Gastrocnemius medialis (tissue), 4 donors: ENCODE measurements around the gene CASS4. TPM values are rescaled to one million over a fixed set of nuclear protein-coding genes. Genes with fewer than 3 reads are reported as not detected.

ENCODE experiments used
- ATAC-seq, 2 donors: fragments of 150-250 bp; one replicate each; pipeline ENCODE4 v1.9.1; 2016
- DNase-seq, 2 donors: peaks; one replicate each; pipeline ENCODE4 v3.0.0-alpha.2; 2019
- H3K27ac ChIP-seq, 4 donors: fragments of 200-600 bp; sonication (generic); 1 replicate in 1 of 4; 2 replicates in 3 of 4; pipeline ENCODE4 v1.5.1; 2016 to 2018; ENCODE audit warnings: mild to moderate bottlenecking in 2 of 4, moderate library complexity in 1 of 4
- H3K27me3 ChIP-seq, 3 donors: fragments of 200-600 bp; sonication (generic) in 2 of 3; 1 replicate in 1 of 3; 2 replicates in 2 of 3; pipeline versions ENCODE4 v1.5.1 to v1.6.0; 2016 to 2019; ENCODE audit warnings: mild to moderate bottlenecking in 1 of 3, moderate library complexity in 1 of 3
- H3K36me3 ChIP-seq, 2 donors: fragments of 200-600 bp; sonication (generic) in 1 of 2; one replicate each; pipeline ENCODE4 v1.5.1; 2017 to 2018
- H3K4me1 ChIP-seq, 2 donors: fragments of 200-600 bp; sonication (generic) in 1 of 2; one replicate each; pipeline ENCODE4 v1.5.1; 2016 to 2017; ENCODE audit warnings: mild to moderate bottlenecking in 2 of 2
- H3K4me3 ChIP-seq, 4 donors: fragments of 200-600 bp; sonication (generic) in 3 of 4; 1 replicate in 1 of 4; 2 replicates in 3 of 4; pipeline ENCODE4 v1.5.1; 2016 to 2019; ENCODE audit warnings: mild to moderate bottlenecking in 2 of 4
- H3K9me3 ChIP-seq, 3 donors: fragments of 200-600 bp; sonication (generic) in 2 of 3; 1 replicate in 1 of 3; 2 replicates in 2 of 3; pipeline ENCODE4 v1.5.1; 2016 to 2019
- CTCF ChIP-seq, 5 experiments: fragments of 450-650 bp in 3 of 5; fragments of 200-600 bp in 2 of 5; sonication (generic) in 2 of 5; IDR thresholded peaks in 4 of 5; conservative IDR thresholded peaks in 1 of 5; 1 replicate in 4 of 5; 2 replicates in 1 of 5; pipeline ENCODE4 v1.5.1; 2016 to 2019; ENCODE audit warnings: antibody characterized with exemption in 5 of 5, mild to moderate bottlenecking in 3 of 5, moderate library complexity in 3 of 5
- POLR2A ChIP-seq, 2 donors: fragments of 450-650 bp; IDR thresholded peaks; one replicate each; pipeline ENCODE4 v1.6.1; 2017; ENCODE audit warnings: antibody characterized with exemption in 2 of 2, mild to moderate bottlenecking in 2 of 2, moderate library complexity in 2 of 2
- in situ Hi-C, 4 donors: fragments of 200-750 bp; cut with MboI; loops; one replicate each; pipeline versions ENCODE4 v1.15.0 to v1.8.0; 2017; ENCODE audit warnings: low sequenced_read_pairs in 4 of 4
- intact Hi-C: fragments of 100-400 bp; cut with DNase I; formaldehyde crosslinking; loops from one replicate; pipeline ENCODE4 v1.15.1; 2023; ENCODE audit warnings: low total_unique reads
- total RNA-seq, 4 donors: library from RNA; depleted of rRNA; stranded (reverse); fragments of >200 nt; gene quantifications; one replicate each; pipeline versions ENCODE4 v1.1.0 to v1.2.3, GENCODE V29; 2016

The CASS4 gene
- total RNA-seq, 4 donors from 2014 or later, result 0.36 to 0.86 (median 0.72) TPM; not detected in 1

DNA sequence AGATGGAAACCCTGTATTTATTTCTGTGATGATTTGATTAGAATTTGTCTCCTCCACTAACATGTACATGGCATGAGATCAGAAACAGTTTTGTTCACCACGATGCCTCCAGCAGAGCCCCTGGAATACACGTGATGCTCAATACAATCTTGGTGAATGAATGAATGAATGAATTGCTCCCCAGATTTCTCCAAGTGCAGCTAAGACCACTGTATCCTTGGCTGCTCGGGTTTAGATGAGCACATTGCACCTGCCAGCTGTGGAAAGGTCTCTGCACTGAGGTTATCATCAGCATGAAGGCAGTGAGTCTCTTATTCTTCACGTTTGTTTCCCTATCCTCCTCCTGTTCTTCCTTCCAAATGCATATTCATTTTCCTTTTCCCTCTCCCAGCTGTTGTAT is 17.9 kb downstream of the CASS4 start:
- DNase-seq, result no peak
- no peak overlapping the region for H3K27ac ChIP-seq

GRCh38 chr20:56430461-56430860 is 18.4 kb downstream of the CASS4 start:
- no peak for ATAC-seq

More for the DNA sequence above, 17.9 kb downstream of the CASS4 start:
- no peak for TF ChIP-seq POLR2A (IDR thresholded peaks at IDR 0.05)
- TF ChIP-seq CTCF (IDR thresholded peaks at IDR 0.05 in 4 of 5, conservative IDR thresholded peaks at IDR 0.05 in 1 of 5), result no peak
- Histone ChIP-seq H3K36me3 (no peaks in the 10 kb centered on the region), H3K27me3 (no peaks in the 10 kb centered on the region), H3K4me3 (no peak overlapping the region), H3K9me3 (no peaks in the 10 kb centered on the region), H3K4me1 (no peaks in the 10 kb centered on the region)
- ATAC-seq, result no peak
- in situ Hi-C loops (no loop called here), intact Hi-C loops (no loop called here)

GRCh38 chr20:56430957-56431356 is 18.9 kb downstream of the CASS4 start:
- Histone ChIP-seq H3K36me3 (no peaks in the 10 kb centered on the region), H3K27me3 (no peaks in the 10 kb centered on the region), H3K27ac (no peak overlapping the region), H3K4me1 (no peaks in the 10 kb centered on the region), H3K9me3 (no peaks in the 10 kb centered on the region), H3K4me3 (no peak overlapping the region)
- DNase-seq, result no peak
- intact Hi-C loops (no loop called here), in situ Hi-C loops (no loop called here)
- TF ChIP-seq POLR2A (IDR thresholded peaks at IDR 0.05), result no peak
- no peak for TF ChIP-seq CTCF (IDR thresholded peaks at IDR 0.05 in 4 of 5, conservative IDR thresholded peaks at IDR 0.05 in 1 of 5)
- ATAC-seq, result no peak

More at GRCh38 chr20:56430461-56430860, 18.4 kb downstream of the CASS4 start:
- no peak for TF ChIP-seq POLR2A (IDR thresholded peaks at IDR 0.05)
- no peak for TF ChIP-seq CTCF (IDR thresholded peaks at IDR 0.05 in 4 of 5, conservative IDR thresholded peaks at IDR 0.05 in 1 of 5)
- intact Hi-C loops (no loop called here), in situ Hi-C loops (no loop called here)
- H3K9me3 ChIP-seq, result no peaks in the 10 kb centered on the region
- no peaks in the 10 kb centered on the region for H3K4me1 ChIP-seq
- no peak for DNase-seq
- H3K36me3 ChIP-seq, result no peaks in the 10 kb centered on the region
- no peak overlapping the region for H3K4me3 ChIP-seq
- no peak overlapping the region for H3K27ac ChIP-seq
- H3K27me3 ChIP-seq, result no peaks in the 10 kb centered on the region

DNA sequence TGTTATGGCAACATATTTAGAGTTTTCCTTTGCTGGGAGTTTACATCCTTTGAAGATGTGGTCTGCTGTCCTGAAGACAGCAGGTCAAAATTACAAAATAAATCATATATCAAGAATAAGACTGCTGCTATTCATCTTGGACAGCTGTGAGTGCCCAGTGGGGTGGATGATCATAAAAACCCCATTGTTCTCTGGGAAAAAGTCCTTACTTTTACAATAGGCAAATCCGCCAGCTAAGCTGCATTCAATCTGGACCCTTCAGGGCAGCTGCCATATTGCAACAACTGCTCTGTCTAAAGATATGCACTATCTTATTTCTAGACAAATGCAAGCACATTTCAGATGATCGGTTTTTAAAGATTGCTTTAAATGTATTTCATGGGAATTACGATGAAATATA is 19.4 kb downstream of the CASS4 start:
- no peaks in the 10 kb centered on the region for H3K27me3 ChIP-seq
- no peaks in the 10 kb centered on the region for H3K36me3 ChIP-seq
- no peak for ATAC-seq
- TF ChIP-seq CTCF (IDR thresholded peaks at IDR 0.05 in 4 of 5, conservative IDR thresholded peaks at IDR 0.05 in 1 of 5) (no peak), POLR2A (IDR thresholded peaks at IDR 0.05) (no peak)
- H3K27ac ChIP-seq, result no peak overlapping the region
- in situ Hi-C loops (no loop called here), intact Hi-C loops (no loop called here)
- no peaks in the 10 kb centered on the region for H3K4me1 ChIP-seq
- no peak overlapping the region for H3K4me3 ChIP-seq
- DNase-seq, result no peak
- no peaks in the 10 kb centered on the region for H3K9me3 ChIP-seq

DNA sequence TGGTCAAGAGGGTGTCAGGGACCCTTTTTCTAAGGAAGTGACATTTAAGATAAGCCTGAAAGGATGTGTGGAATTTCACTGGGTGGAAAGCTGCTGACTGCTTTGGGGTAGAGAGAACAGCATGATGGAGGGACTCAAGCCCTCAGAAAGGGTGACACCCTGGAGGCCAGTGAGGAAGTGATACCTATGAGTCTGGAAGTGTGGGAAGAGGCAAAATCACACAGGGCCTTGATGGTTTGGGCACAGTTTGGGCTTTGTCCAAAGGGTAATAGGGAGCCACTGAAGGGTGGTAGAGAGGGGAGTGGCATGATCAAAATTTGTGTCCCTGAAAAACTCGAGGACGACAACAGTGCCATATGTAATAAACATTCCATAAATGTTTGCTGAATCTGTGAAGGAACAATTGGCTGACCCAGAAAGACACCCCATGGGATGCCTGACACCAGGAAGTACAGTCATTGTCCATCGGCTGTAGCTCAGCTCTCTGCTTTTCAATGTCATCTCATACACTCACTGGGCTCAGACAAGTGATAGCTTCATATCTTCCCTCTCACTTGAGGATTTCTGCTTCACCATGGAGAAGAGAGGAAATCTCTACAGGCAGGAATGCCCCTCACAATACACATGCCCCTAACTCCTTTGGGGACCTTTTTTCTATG is 21.3 kb downstream of the CASS4 start:
- Histone ChIP-seq H3K27ac (no peak overlapping the region), H3K4me3 (no peak overlapping the region), H3K9me3 (no peaks in the 10 kb centered on the region), H3K27me3 (no peaks in the 10 kb centered on the region), H3K36me3 (no peaks in the 10 kb centered on the region), H3K4me1 (no peaks in the 10 kb centered on the region)
- DNase-seq, result no peak
- no peak for TF ChIP-seq CTCF (IDR thresholded peaks at IDR 0.05 in 4 of 5, conservative IDR thresholded peaks at IDR 0.05 in 1 of 5)
- TF ChIP-seq POLR2A (IDR thresholded peaks at IDR 0.05), result no peak
- intact Hi-C loops, result no loop called here
- in situ Hi-C loops, result no loop called here
- ATAC-seq, result no peak
